Measurements from ENCODE around the gene IRX2.

Gene IRX2

DNA sequence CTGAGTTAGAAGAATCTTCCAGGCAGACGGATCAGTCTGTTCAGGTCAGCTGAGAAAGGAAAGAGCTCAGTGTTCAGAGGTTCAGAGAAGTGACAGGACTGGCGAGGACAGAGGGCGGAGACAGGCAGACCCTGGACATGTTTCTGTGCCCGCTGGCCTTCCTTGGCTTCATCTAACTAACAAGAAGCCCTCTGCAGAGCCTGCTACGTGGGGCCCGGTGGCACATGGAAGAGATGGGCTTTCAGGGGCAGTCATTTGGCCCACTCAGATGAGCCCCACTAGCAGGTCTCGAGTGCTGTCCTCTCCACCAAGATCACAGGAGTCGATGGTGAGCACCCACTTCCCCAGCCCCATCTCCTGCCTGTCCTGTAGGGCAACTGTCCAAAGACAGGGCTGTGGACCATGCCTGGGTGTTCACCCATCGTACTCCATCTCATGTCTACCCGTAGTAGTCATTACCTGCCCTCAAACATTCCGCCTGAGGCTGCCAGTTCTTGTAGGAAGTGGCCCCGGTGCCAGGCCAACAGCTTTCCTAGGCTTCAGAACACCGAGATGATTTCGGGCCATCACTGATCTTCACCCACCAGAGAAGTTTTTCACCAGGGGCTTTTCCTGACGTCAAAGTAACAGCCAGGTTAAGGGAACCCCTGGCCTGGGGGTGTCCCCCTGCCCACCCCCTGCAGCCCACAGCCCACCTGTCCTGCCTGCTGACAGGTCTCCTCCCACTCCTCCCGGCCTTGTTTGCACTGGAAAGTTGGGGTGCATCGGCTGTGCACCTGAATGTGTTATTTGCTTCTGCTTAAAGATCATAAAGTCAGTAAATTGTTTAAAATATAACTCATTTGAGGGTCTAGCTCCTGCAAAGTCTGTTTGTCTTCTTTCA is 14.0 kb downstream of the IRX2 start:
- Histone ChIP-seq H3K4me3 (ENCODE audit: low read depth in 1 of 2, low read length in 1 of 2) (no peak overlapping the region), H3K36me3 (no peaks in the 10 kb centered on the region), H3K4me1 (ENCODE audit: control insufficient read depth in 1 of 2, insufficient read depth in 1 of 2, low read depth in 1 of 2, low read length in 1 of 2) (no peaks in the 10 kb centered on the region), H3K27me3 (peaks cover 93% of the 10 kb centered on the region), H3K9me3 (no peaks in the 10 kb centered on the region), H3K27ac (no peak overlapping the region)
- TF ChIP-seq, protein P1, sequence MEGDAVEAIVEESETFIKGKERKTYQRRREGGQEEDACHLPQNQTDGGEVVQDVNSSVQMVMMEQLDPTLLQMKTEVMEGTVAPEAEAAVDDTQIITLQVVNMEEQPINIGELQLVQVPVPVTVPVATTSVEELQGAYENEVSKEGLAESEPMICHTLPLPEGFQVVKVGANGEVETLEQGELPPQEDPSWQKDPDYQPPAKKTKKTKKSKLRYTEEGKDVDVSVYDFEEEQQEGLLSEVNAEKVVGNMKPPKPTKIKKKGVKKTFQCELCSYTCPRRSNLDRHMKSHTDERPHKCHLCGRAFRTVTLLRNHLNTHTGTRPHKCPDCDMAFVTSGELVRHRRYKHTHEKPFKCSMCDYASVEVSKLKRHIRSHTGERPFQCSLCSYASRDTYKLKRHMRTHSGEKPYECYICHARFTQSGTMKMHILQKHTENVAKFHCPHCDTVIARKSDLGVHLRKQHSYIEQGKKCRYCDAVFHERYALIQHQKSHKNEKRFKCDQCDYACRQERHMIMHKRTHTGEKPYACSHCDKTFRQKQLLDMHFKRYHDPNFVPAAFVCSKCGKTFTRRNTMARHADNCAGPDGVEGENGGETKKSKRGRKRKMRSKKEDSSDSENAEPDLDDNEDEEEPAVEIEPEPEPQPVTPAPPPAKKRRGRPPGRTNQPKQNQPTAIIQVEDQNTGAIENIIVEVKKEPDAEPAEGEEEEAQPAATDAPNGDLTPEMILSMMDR (IDR thresholded peaks at IDR 0.05), result no peak

DNA sequence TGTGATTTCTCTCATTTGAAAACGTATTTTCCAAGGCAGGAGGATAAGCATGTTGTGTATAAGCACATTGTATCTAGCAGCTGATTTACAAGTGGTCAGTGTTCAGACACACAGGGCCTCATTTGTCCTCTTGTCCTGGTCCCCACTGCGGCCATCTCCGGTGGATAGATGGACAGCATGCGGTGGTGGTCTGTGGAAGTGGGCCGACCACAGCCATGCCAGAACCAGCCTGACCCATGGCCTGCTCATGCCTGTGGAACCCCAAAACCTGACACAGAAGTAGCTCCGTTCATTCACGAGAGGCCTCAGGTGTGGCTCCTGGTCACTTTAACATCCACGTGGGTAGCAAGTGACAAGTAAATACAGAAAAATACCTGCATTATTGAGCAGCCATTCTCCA is 14.6 kb downstream of the IRX2 start:
- Histone ChIP-seq H3K4me3 (ENCODE audit: low read depth in 1 of 2, low read length in 1 of 2) (no peak overlapping the region), H3K36me3 (no peaks in the 10 kb centered on the region), H3K27me3 (peaks cover 91% of the 10 kb centered on the region), H3K9me3 (no peaks in the 10 kb centered on the region), H3K27ac (no peak overlapping the region), H3K4me1 (ENCODE audit: control insufficient read depth in 1 of 2, insufficient read depth in 1 of 2, low read depth in 1 of 2, low read length in 1 of 2) (no peaks in the 10 kb centered on the region)
- TF ChIP-seq, protein P1 (IDR thresholded peaks at IDR 0.05), result no peak

DNA sequence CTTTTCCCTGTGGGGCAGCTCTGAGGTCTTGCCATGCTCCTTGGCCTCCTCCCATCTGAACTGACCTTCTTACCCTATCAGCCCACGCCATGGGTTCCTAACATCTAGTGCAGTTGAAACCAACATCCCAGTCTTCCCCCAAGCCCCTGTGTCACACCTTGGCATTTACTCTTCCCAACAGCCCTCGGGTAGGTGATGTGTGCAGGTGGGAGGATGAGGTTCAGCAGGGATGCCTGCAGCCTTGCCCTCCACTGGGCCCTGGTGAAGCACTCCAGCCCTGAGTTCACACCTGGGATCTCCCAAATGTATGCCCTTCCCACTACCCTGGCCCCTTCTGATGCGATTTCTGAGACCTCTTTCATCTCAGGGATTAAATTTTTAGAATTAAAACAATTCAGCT is 15.5 kb downstream of the IRX2 start:
- Histone ChIP-seq H3K4me3 (ENCODE audit: low read depth in 1 of 2, low read length in 1 of 2) (no peak overlapping the region), H3K36me3 (no peaks in the 10 kb centered on the region), H3K27me3 (peaks cover 82% of the 10 kb centered on the region), H3K9me3 (no peaks in the 10 kb centered on the region), H3K27ac (no peak overlapping the region), H3K4me1 (ENCODE audit: control insufficient read depth in 1 of 2, insufficient read depth in 1 of 2, low read depth in 1 of 2, low read length in 1 of 2) (no peaks in the 10 kb centered on the region)
- TF ChIP-seq, protein P1 (IDR thresholded peaks at IDR 0.05), result no peak

DNA sequence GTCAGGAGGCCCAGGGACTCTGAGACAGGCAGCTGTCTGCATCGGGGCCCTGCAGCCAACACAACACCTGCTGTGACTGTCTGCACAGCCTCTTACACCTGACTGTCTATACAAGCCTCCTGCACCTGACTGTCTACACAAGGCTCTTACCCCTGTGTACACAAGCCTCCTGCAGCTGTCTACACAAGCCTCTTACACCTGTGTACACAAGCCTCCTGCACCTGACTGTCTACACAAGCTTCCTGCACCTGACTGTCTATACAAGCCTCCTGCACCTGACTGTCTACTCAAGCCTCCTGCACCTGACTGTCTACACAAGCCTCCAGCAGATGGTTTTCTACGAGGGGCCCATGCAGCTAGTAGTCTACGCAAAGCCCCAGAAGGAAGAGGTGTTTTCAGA is 18.6 kb downstream of the IRX2 start:
- no peak overlapping the region for H3K27ac ChIP-seq
- no peaks in the 10 kb centered on the region for H3K4me1 ChIP-seq (ENCODE audit: control insufficient read depth in 1 of 2, insufficient read depth in 1 of 2, low read depth in 1 of 2, low read length in 1 of 2)
- H3K4me3 ChIP-seq (ENCODE audit: low read depth in 1 of 2, low read length in 1 of 2), result no peak overlapping the region
- TF ChIP-seq, protein P1 (IDR thresholded peaks at IDR 0.05), result no peak
- H3K27me3 ChIP-seq, result peaks cover 50% of the 10 kb centered on the region
- H3K9me3 ChIP-seq, result no peaks in the 10 kb centered on the region
- H3K36me3 ChIP-seq, result no peaks in the 10 kb centered on the region

DNA sequence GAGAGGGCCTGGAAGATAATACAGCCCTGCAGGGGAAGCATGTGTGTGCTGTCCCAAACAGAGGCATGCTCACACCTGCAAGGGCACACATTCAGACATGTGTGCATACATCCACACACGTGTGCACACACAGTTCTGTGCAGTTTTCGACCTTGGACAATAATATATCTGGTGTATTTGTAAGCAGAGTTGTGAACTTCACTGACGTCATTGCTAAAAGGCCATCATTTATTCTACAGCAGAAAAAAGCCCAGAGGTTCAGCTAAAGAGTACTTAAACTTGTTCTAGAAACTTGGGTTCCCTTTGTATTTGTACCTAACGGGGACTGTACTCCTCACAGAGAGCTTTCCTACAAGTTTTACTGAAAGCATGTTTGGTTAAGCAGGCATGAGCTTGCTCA is 19.5 kb downstream of the IRX2 start:
- Histone ChIP-seq H3K36me3 (no peaks in the 10 kb centered on the region), H3K27ac (no peak overlapping the region), H3K9me3 (no peaks in the 10 kb centered on the region), H3K4me1 (ENCODE audit: control insufficient read depth in 1 of 2, insufficient read depth in 1 of 2, low read depth in 1 of 2, low read length in 1 of 2) (no peaks in the 10 kb centered on the region), H3K27me3 (peaks cover 42% of the 10 kb centered on the region), H3K4me3 (ENCODE audit: low read depth in 1 of 2, low read length in 1 of 2) (no peak overlapping the region)
- TF ChIP-seq, protein P1 (IDR thresholded peaks at IDR 0.05), result no peak

All from neutrophil (primary cell).